Measurements from ENCODE around the gene CREB5.

Gene CREB5

DNA sequence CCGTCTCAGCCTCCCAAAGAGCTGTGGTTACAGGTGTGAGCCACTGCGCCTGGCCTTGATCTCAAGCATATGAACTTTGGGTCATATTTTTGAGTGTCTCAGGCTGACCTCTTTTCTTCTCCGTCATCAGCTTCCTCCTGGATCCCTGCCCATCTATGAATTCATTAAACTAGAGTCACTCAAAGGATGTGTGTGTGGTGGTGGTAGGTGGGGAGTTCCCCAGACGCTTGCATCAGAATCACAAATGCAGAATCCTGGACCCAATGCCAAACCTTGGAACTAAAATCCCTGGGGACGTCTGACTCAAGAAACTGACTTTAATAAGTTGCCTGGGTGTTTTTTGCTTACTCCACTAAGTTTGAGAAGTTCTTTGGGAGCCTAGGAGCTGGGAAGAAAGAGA is 6.7 kb upstream of the CREB5 start:
- H3K27ac ChIP-seq: peak overlapping the region; percentile 60
- DNase-seq (ENCODE audit: low read depth, low spot score): peak; percentile 89

DNA sequence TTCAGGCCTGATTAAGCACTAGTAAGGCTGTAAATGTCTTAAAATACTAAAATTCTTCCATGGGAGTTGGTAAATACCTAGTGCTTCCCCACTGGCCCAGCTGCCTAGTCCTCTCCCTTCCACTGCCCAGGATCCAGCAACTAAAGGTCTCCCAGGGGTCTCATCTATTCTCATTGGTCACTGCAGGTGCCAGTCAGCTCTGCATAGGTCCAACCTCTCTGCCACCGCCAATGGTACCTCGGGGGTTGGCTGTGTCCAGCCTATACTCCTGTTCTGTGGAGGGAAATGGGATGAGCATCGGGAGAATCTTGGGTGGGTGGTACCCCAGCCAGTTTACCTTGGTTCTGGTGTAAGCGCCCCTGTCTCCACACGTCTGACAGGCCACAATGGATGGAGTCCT is 6.1 kb upstream of the CREB5 start:
- DNase-seq (ENCODE audit: low read depth, low spot score): no peak
- peak overlapping the region; percentile 60 for H3K27ac ChIP-seq

DNA sequence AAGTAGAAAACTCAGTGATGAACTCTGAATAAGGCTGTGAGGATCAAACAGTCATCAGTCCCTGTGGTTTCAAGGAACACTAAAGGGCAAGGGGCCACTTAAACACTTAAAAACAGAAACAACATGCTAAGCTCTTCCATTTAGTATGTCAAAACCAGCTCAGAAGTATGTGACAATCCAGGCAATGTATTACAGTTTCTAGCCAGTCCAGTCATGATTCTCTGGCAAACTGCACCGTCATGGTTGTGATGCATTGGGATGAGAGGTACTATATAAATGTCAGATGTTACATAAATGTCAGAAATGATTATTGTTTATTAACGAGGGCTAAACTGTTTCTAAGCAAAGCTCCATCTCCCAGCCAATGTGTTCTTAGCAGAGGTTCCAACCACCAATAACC is 4.7 kb upstream of the CREB5 start:
- peak; percentile 82 for DNase-seq (ENCODE audit: low read depth, low spot score)
- H3K27ac ChIP-seq: peak overlapping the region; percentile 55

DNA sequence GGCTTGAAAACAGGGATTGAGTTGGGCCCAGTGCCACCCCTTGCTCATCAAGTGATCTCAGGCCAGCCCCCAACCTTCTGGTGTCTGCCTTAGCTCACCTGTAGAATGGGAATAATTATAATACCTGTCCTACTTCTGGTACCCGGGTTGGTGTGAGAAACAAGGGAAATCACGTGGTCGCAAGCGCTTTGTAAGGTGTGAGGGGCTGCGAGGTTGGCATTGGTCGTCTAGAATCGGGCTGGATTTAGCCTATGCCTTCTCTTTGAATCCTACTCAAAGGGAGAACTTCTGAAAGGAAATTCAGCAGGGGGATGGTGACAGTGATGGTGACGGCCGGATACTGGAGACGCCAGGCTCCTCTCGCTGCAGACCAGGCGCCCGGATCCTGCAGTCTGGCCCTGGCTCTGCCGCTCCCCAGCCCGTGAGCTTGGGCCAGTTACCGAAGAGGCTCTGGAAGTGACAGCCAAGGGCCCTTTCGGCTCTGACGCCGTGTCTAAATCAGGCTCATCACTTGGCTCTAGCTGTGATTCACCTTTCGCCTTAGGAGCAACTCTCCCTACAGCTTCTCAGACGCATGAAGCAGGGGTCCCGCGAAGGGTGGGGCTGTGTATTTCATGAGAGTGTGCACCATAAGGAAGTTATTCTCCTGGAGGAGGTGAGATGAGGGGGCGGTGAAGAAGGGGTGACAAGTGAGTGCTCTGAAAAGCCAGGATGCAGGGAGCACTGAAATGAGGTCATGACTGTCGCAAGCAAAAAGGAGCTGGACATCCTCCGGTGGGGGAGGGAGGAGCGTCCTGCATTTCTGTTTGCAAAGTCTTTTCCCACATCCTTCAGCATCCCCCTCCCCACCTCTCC is 4.0 kb upstream of the CREB5 start:
- DNase-seq (ENCODE audit: low read depth, low spot score): peak; percentile 31
- peak overlapping the region; percentile 55 for H3K27ac ChIP-seq

DNA sequence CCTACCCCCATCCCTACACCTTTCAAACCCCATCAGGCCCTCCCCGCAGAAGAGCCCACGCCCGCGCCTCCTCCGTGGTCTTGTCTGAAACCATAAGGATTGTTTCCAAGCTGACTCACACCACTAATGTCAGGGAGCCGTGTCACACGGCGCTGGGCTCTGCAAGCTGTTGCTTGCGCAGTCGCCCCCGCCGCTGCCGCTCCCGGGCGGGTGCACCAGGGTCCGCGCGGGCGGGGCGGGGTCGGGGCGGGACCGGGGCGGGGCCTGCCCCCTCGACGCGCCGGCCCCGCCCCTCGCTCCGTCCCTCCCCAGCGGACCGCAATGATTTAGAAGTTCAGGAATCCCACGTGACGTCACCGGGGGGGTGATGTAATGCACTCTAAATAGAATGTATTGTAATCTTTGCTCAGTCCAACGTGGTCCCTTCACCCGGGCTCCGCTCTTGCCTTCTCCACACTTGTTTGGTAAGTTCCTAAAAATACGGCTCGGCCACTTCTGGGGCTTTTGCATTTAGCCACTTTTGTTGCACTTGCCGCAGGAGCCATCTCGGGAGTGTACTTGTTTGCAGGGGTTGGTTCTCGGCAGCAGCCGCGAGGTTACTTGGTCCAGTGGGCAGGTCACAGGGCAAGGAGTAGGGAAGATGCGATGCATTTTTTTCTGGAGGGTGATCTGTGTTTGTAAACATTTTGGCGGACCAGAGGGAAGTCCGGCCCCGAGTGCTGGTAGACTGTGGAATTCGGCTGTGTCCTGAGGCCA is 3.2 kb upstream of the CREB5 start:
- DNase-seq (ENCODE audit: low read depth, low spot score): peak; percentile 93
- H3K27ac ChIP-seq: peak overlapping the region; percentile 55

DNA sequence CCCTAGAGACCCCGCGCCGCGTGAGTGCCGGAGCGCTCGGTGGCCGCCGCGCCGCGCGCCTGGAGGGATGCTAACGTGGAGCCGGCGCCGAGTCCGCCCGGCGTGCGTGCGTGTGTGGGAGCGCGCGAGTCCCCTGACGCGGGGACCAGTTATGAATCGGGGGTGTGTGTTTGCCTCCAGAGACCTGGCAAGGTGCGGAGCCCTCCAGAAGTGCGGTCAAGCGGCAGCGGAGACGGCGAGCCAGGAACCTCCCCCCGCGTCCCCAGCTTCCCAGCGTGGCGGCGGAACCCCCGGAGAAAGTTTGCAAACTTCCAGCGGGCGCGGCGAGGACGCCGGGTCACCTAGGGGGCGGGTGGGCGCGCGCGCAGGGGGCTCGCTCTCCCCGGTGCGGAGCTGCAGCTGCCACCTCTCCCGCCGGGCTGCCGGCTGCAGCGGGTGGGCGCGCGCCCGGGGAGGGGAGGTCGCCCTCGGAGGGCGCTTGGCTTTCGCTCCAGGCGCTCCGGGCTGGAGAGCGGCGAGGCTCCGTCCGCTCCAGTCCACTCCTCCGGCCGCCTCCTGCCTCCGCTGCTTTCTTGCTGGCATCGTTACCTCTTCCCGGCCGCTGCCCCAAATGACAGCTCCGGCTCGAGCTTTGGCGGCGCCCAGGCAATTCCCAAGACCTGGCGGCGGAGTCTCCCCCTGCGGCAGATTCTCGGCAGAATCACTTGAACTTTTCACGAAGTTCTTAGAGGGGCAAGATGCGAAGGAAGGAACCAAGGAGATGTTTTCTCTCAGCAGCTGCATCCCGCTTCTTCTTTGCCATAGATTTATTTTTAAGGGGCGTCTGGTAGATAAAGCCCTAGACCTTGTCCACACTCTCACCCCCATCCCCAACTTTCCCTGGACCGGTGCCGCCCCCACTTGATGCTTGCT is 2.3 kb upstream of the CREB5 start:
- H3K27ac ChIP-seq: peak overlapping the region; percentile 55
- no peak for DNase-seq (ENCODE audit: low read depth, low spot score)

GRCh38 chr7:28410628-28411531 is 1.4 kb upstream of the CREB5 start:
- no peak overlapping the region for H3K27ac ChIP-seq
- DNase-seq (ENCODE audit: low read depth, low spot score): no peak

DNA sequence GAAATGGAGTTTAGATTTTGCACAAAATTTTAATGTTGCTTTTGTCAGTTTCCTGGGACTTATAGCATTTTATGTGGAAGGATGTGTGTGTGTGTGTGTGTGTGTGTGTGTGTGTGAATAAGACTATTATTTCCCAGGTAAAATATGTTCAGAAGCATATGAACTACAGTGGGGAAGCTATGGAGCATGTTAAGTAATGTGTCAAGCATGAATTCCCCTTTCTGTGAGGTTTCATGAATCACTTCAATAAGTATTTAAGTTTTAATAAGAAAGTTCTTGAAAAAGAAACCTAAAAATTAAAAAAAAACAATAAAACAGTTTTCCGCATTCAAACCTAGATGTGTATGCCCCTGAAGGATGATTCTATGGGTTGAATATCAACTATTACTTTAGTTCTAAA is 693 bp downstream of the CREB5 start:
- H3K27ac ChIP-seq: no peak overlapping the region
- DNase-seq (ENCODE audit: low read depth, low spot score): no peak

DNA sequence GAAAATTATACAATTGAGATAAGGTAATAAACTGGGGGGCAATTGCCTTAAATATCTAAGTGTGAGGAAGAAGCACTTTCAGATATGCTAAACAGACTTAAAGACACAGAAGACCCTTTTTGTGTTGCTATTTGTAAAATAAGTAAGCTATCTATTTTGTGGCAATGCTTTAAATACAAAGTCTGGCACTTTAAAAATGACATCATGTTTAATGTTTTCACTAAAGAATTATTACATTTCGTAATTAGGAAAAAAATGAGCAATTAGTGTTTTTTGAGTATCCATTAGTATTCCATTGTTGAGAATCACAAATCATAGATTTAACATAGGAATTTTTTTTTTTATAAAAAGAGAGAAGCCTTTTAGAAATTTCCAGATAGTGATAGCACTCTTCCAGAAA is 2.1 kb downstream of the CREB5 start:
- H3K27ac ChIP-seq: no peak overlapping the region
- no peak for DNase-seq (ENCODE audit: low read depth, low spot score)

GRCh38 chr7:28417321-28417940 is 5.1 kb downstream of the CREB5 start:
- DNase-seq (ENCODE audit: low read depth, low spot score): no peak
- no peak overlapping the region for H3K27ac ChIP-seq

GRCh38 chr7:28418311-28418710 is 6.0 kb downstream of the CREB5 start:
- no peak for DNase-seq (ENCODE audit: low read depth, low spot score)
- no peak overlapping the region for H3K27ac ChIP-seq

- DNase-seq (ENCODE audit: low read depth, low spot score): no peak
- H3K27ac ChIP-seq: no peak overlapping the region
These were observed 6.6 kb downstream of the CREB5 start for GRCh38 chr7:28418966-28419365.

GRCh38 chr7:28419716-28420115 is 7.4 kb downstream of the CREB5 start:
- H3K27ac ChIP-seq: no peak overlapping the region
- peak; percentile 57 for DNase-seq (ENCODE audit: low read depth, low spot score)

- DNase-seq (ENCODE audit: low read depth, low spot score): no peak
These were observed 10.8 kb downstream of the CREB5 start for GRCh38 chr7:28423112-28423511.

GRCh38 chr7:28423918-28424514 is 11.7 kb downstream of the CREB5 start:
- no peak for DNase-seq (ENCODE audit: low read depth, low spot score)

More at GRCh38 chr7:28423112-28423511, 10.8 kb downstream of the CREB5 start:
- no peak overlapping the region for H3K27ac ChIP-seq

GRCh38 chr7:28425496-28425895 is 13.2 kb downstream of the CREB5 start:
- H3K27ac ChIP-seq: no peak overlapping the region
- no peak for DNase-seq (ENCODE audit: low read depth, low spot score)

More at GRCh38 chr7:28423918-28424514, 11.7 kb downstream of the CREB5 start:
- no peak overlapping the region for H3K27ac ChIP-seq

GRCh38 chr7:28427236-28427635 is 14.9 kb downstream of the CREB5 start:
- no peak for DNase-seq (ENCODE audit: low read depth, low spot score)
- H3K27ac ChIP-seq: no peak overlapping the region

DNA sequence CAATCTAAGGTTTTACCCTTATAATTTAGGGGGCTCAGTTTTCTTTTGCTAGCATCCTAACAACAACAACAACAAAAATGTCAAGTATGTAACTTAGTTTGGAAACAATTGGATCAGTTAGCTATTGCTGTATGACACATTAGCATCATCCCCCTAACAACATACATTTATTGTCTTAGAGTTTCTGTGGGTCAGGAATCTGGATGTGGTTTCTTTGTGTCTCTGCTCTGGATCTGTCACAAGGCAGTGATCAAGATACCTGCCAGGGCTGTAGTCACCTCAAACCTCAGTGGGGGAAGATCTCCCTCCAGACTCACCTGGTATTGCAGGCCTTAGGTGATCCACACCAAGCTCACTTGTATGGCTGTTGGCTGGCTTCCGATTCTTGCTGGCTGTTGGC is 18.3 kb downstream of the CREB5 start:
- DNase-seq (ENCODE audit: low read depth, low spot score): no peak
- no peak overlapping the region for H3K27ac ChIP-seq

GRCh38 chr7:28432105-28432504 is 19.8 kb downstream of the CREB5 start:
- no peak for DNase-seq (ENCODE audit: low read depth, low spot score)

More at GRCh38 chr7:28432105-28432504, 19.8 kb downstream of the CREB5 start:
- H3K27ac ChIP-seq: no peak overlapping the region

All from epithelial cell of prostate (primary cell).